ENCODE measurements around the gene AK3.

- TF ChIP-seq, protein P1, sequence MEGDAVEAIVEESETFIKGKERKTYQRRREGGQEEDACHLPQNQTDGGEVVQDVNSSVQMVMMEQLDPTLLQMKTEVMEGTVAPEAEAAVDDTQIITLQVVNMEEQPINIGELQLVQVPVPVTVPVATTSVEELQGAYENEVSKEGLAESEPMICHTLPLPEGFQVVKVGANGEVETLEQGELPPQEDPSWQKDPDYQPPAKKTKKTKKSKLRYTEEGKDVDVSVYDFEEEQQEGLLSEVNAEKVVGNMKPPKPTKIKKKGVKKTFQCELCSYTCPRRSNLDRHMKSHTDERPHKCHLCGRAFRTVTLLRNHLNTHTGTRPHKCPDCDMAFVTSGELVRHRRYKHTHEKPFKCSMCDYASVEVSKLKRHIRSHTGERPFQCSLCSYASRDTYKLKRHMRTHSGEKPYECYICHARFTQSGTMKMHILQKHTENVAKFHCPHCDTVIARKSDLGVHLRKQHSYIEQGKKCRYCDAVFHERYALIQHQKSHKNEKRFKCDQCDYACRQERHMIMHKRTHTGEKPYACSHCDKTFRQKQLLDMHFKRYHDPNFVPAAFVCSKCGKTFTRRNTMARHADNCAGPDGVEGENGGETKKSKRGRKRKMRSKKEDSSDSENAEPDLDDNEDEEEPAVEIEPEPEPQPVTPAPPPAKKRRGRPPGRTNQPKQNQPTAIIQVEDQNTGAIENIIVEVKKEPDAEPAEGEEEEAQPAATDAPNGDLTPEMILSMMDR (IDR thresholded peaks at IDR 0.05; ENCODE audit: insufficient read depth, low read length, poor library complexity, severe bottlenecking) = no peak
- TF ChIP-seq EZH2phosphoT487 (conservative IDR thresholded peaks at IDR 0.05; ENCODE audit: low read length) = no peak
These were observed 51.3 kb downstream of the AK3 start for GRCh38 chr9:4689687-4690104.
